SK-N-SH (cell line): ENCODE results near the gene HS6ST3.

Experiments used
- CHD2 ChIP-seq: fragments of 150-350 bp; IDR thresholded peaks from 2 replicates; pipeline ENCODE4 v1.6.1; 2018; ENCODE audit warnings: low read length; ENCODE audit not compliant: partially characterized antibody
- CTCF ChIP-seq: fragments of 200-600 bp; sonication (generic); IDR thresholded peaks from 2 replicates; pipeline ENCODE4 v1.6.1; 2017; ENCODE audit warnings: antibody characterized with exemption, mild to moderate bottlenecking, moderate library complexity
- EZH2phosphoT487 ChIP-seq: fragments of 200-600 bp; sonication (generic); IDR thresholded peaks from 2 replicates; pipeline ENCODE4 v1.6.1; 2017; ENCODE audit warnings: low read depth, mixed run types, mild to moderate bottlenecking, antibody characterized with exemption, moderate library complexity, borderline replicate concordance
- FOXM1 ChIP-seq: IDR thresholded peaks from 2 replicates; pipeline ENCODE4 v1.4.0; 2012; ENCODE audit warnings: low read depth, mild to moderate bottlenecking
- GATA2 ChIP-seq: sonication (generic); formaldehyde crosslinking; IDR thresholded peaks from 2 replicates; pipeline ENCODE4 v1.5.0; 2020; ENCODE audit warnings: mild to moderate bottlenecking, missing genetic modification reagents
- POLR2AphosphoS5 ChIP-seq: IDR thresholded peaks from 2 replicates; pipeline ENCODE4 v1.6.1; 2012; ENCODE audit warnings: low read depth, low read length
- RAD21 ChIP-seq: IDR thresholded peaks from 2 replicates; pipeline ENCODE4 v1.6.1; 2012; ENCODE audit warnings: mild to moderate bottlenecking, low read length
- RFX5 ChIP-seq: IDR thresholded peaks from 2 replicates; pipeline ENCODE4 v1.6.1; 2012; ENCODE audit warnings: mild to moderate bottlenecking, improper control_type of control experiment, low read length
- SMC3 ChIP-seq: IDR thresholded peaks from 2 replicates; pipeline ENCODE4 v1.6.1; 2012; ENCODE audit warnings: low read depth, low read length, improper control_type of control experiment
- TAF1 ChIP-seq: IDR thresholded peaks from 2 replicates; pipeline ENCODE4 v1.6.1; 2012; ENCODE audit warnings: low read depth, mild to moderate bottlenecking, low read length, moderate library complexity, borderline replicate concordance
- TCF12 ChIP-seq: IDR thresholded peaks from 2 replicates; pipeline ENCODE4 v1.4.0; 2012
- YY1 ChIP-seq: IDR thresholded peaks from 2 replicates; pipeline ENCODE4 v1.4.0; 2012; ENCODE audit warnings: low read depth, mild to moderate bottlenecking
- ZBTB33 ChIP-seq: IDR thresholded peaks from 2 replicates; pipeline ENCODE4 v1.4.0; 2012; ENCODE audit warnings: low read depth, borderline replicate concordance
- TF ChIP-seq, protein P1 (sequence below): IDR thresholded peaks from 2 replicates; pipeline ENCODE4 v1.4.0; 2012; ENCODE audit warnings: low read depth

- no peak for TF ChIP-seq YY1
- no peak for TF ChIP-seq EZH2phosphoT487
- TF ChIP-seq CHD2: no peak
- TF ChIP-seq CTCF: no peak
- no peak for TF ChIP-seq SMC3
- TF ChIP-seq, protein P1, sequence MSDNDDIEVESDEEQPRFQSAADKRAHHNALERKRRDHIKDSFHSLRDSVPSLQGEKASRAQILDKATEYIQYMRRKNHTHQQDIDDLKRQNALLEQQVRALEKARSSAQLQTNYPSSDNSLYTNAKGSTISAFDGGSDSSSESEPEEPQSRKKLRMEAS: no peak
- TF ChIP-seq TCF12: no peak
- TF ChIP-seq TAF1: no peak
- no peak for TF ChIP-seq FOXM1
- TF ChIP-seq RAD21: no peak
- no peak for TF ChIP-seq GATA2 (CRISPR knock-in tag)
- TF ChIP-seq ZBTB33: no peak
- no peak for TF ChIP-seq POLR2AphosphoS5
- TF ChIP-seq RFX5: no peak
Observed at GRCh38 chr13:96308568-96308967, 218.7 kb downstream of the HS6ST3 start.
